ENCODE measurements around the gene USH1G.

GRCh38 chr17:74949455-74950115, 26.5 kb upstream of the USH1G start:
- TF ChIP-seq POLR2A (IDR thresholded peaks at IDR 0.05) = no peak
- no peak for TF ChIP-seq CTCF (IDR thresholded peaks at IDR 0.05)
